KMS-11 (cell line): ENCODE results near the gene KNG1.
"Not testable (repeated sequence)": the region's sequence is repeated elsewhere in the genome, so short reads cannot be mapped to it uniquely, and the experiment has no call there.

Experiments
- H2AFZ ChIP-seq: fragments of 200-600 bp; sonication (generic); 2 replicates; pipeline ENCODE4 v1.6.1; 2016; ENCODE audit warnings: antibody characterized with exemption, mixed run types, low read depth
- H3K27ac ChIP-seq: fragments of 200-600 bp; sonication (generic); 2 replicates; pipeline ENCODE4 v1.6.1; 2016; ENCODE audit warnings: mild to moderate bottlenecking, mixed run types
- H3K27me3 ChIP-seq: fragments of 200-600 bp; sonication (generic); 2 replicates; pipeline ENCODE4 v1.6.1; 2017; ENCODE audit warnings: mild to moderate bottlenecking, low read depth, mixed run types, moderate library complexity; ENCODE audit not compliant: insufficient read depth
- H3K36me3 ChIP-seq: fragments of 200-600 bp; sonication (generic); 2 replicates; pipeline ENCODE4 v1.6.1; 2017; ENCODE audit warnings: mild to moderate bottlenecking, mixed run types; ENCODE audit not compliant: insufficient read depth
- H3K4me1 ChIP-seq: fragments of 200-600 bp; sonication (generic); 2 replicates; pipeline ENCODE4 v1.6.1; 2016; ENCODE audit warnings: mild to moderate bottlenecking, low read depth, mixed run types; ENCODE audit not compliant: poor library complexity, severe bottlenecking
- H3K4me2 ChIP-seq: fragments of 200-600 bp; sonication (generic); 2 replicates; pipeline ENCODE4 v1.7.0; 2016; ENCODE audit warnings: mild to moderate bottlenecking, mixed run types
- H3K4me3 ChIP-seq: fragments of 200-600 bp; sonication (generic); IDR thresholded peaks from 2 replicates; pipeline ENCODE4 v1.6.1; 2017; ENCODE audit warnings: low read depth, low read length, mixed read lengths; ENCODE audit not compliant: insufficient read depth
- H3K79me2 ChIP-seq: fragments of 200-600 bp; sonication (generic); 2 replicates; pipeline ENCODE4 v1.6.1; 2016; ENCODE audit warnings: low read depth, mixed run types; ENCODE audit not compliant: insufficient read depth
- H3K9ac ChIP-seq: fragments of 200-600 bp; sonication (generic); 2 replicates; pipeline ENCODE4 v1.6.1; 2016; ENCODE audit warnings: mild to moderate bottlenecking, mixed run types
- H4K20me1 ChIP-seq: fragments of 200-600 bp; sonication (generic); 2 replicates; pipeline ENCODE4 v1.6.1; 2016; ENCODE audit warnings: mild to moderate bottlenecking, mixed run types; ENCODE audit not compliant: insufficient read depth
- CTCF ChIP-seq: fragments of 200-600 bp; sonication (generic); conservative IDR thresholded peaks from 2 replicates; pipeline ENCODE4 v1.6.1; 2017; ENCODE audit warnings: low read depth, mild to moderate bottlenecking, antibody characterized with exemption, low read length, moderate library complexity, mixed read lengths

KNG1 gene

GRCh38 chr3:186683979-186684378 is 33.2 kb upstream of the KNG1 start:
- Histone ChIP-seq H3K79me2 (no peaks in the 10 kb centered on the region), H4K20me1 (no peaks in the 10 kb centered on the region), H3K36me3 (no peaks in the 10 kb centered on the region), H3K27me3 (no peaks in the 10 kb centered on the region), H3K4me2 (no peak overlapping the region), H3K4me1 (no peaks in the 10 kb centered on the region), H3K4me3 (no peak overlapping the region), H3K9ac (no peak overlapping the region), H3K27ac (no peak overlapping the region), H2AFZ (no peak overlapping the region)
- TF ChIP-seq CTCF: no peak

GRCh38 chr3:186686475-186686874 is 30.7 kb upstream of the KNG1 start:
- not testable (repeated sequence) for H3K27ac ChIP-seq, H4K20me1 ChIP-seq, H3K4me3 ChIP-seq, H3K36me3 ChIP-seq, H2AFZ ChIP-seq, H3K4me1 ChIP-seq, H3K27me3 ChIP-seq, H3K79me2 ChIP-seq, H3K9ac ChIP-seq, H3K4me2 ChIP-seq

- H3K4me3 ChIP-seq: no peak overlapping the region
- H3K27me3 ChIP-seq: no peaks in the 10 kb centered on the region
- H3K79me2 ChIP-seq: no peaks in the 10 kb centered on the region
- no peaks in the 10 kb centered on the region for H4K20me1 ChIP-seq
- no peak for TF ChIP-seq CTCF
- no peaks in the 10 kb centered on the region for H3K36me3 ChIP-seq
- H3K9ac ChIP-seq: no peak overlapping the region
- H3K27ac ChIP-seq: no peak overlapping the region
- no peak overlapping the region for H2AFZ ChIP-seq
- no peak overlapping the region for H3K4me2 ChIP-seq
- no peaks in the 10 kb centered on the region for H3K4me1 ChIP-seq
Measured at GRCh38 chr3:186687120-186687651, 30.0 kb upstream of the KNG1 start.

- not testable (repeated sequence) for H3K27me3 ChIP-seq
Measured at GRCh38 chr3:186690304-186690703, 26.9 kb upstream of the KNG1 start.

GRCh38 chr3:186691676-186692075 is 25.5 kb upstream of the KNG1 start:
- Histone ChIP-seq H3K36me3 (no peaks in the 10 kb centered on the region), H4K20me1 (no peaks in the 10 kb centered on the region), H3K79me2 (no peaks in the 10 kb centered on the region), H3K9ac (no peak overlapping the region), H3K4me3 (no peak overlapping the region), H3K27ac (no peak overlapping the region), H3K27me3 (no peaks in the 10 kb centered on the region), H3K4me2 (no peak overlapping the region), H2AFZ (no peak overlapping the region), H3K4me1 (no peaks in the 10 kb centered on the region)
- no peak for TF ChIP-seq CTCF

More at GRCh38 chr3:186690304-186690703, 26.9 kb upstream of the KNG1 start:
- not testable (repeated sequence) for H3K4me2 ChIP-seq, H3K9ac ChIP-seq, H3K36me3 ChIP-seq, H3K27ac ChIP-seq, H2AFZ ChIP-seq, H4K20me1 ChIP-seq, H3K4me3 ChIP-seq, H3K79me2 ChIP-seq, H3K4me1 ChIP-seq
